NCI-H2029 (cell line): ENCODE data around the gene LGALS7B.
"Not testable (repeated sequence)": the region's sequence is repeated elsewhere in the genome, so short reads cannot be mapped to it uniquely, and the experiment has no call there.

Source experiments
- DNase-seq: peaks from one replicate; lab custom pipeline; 2025; lab: John Stamatoyannopoulos, UW

Gene LGALS7B

DNA sequence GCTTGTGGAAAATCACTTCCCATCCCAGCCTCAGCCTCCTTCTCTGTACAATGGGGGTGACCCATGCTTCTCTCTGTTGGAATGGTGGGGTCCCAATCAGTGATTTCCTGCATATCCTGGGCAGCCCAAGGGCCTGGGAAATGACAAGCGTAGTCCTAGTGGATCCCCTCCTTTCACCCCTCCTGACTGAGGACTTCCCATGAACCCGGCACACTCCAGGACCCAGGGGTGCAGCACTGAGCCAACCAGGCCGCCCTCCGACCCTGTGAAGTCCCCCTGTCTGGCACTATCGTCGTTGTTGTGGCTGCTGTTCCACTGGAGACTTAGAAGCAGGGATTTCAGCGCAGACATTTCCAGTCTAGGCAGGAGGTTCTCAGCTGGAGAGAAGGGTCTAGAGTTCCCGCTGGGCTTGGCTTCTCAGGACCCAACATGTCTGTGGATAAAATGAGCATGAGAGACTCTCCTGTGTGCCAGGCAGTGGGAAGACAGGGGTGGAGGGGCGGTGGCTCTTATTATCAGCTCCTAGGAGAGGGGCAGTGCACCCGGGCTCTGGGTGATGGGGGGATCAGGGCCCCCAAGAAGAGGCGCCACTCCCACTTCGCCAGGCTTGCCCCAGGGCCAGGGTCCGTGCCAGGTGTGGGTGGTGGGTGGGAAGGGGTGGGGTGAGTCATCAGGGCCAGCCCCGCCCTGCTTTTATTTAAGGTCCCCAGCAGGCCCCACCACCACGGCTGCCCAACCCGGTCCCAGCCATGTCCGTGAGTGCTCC is at the start of gene LGALS7B:
Gene LGALS7B, plus strand, starts transcription at position 723 of the 766 bp plus-strand sequence. Its CDS starts 27 bp downstream, at position 750.
- DNase-seq: no peak

DNA sequence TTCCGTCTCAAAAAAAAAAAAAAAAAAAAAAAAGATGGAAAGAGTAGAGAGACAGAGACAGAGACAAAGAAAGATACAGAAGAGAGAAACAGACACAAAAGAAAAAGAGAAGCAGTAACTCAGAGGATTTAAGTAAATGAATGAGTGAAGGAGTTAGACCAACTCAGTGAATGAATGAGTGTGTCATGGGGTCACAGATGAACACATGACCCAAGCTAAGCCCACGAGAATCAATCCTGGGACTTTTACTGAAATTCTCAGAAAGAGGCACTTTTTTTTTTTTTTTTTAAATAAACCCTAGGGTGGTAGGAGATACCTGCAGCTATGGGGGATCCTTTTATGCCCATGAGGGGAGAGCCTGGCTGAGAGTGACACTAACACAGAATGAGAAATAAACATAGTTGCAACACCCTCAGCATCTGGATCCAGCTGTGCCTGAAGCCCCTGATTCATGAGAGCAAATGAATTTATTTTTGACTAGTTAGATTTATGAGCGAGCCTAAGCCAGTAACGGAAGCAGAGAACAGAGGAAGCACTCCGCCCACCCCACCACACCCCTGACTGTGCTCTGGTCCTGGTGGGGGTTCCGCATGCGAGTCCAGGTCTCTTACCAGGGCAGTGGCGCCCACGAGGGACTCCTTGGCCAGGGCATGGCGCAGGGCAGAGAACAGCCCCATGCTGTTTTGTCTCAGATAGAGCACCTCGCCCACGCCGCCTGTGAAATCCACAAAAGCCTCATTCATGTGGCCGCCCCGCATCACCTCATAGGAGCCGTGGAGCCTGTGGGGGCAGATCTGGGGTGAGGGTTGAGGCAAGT is 49.4 kb upstream of the LGALS7B start:
- DNase-seq: no peak

DNA sequence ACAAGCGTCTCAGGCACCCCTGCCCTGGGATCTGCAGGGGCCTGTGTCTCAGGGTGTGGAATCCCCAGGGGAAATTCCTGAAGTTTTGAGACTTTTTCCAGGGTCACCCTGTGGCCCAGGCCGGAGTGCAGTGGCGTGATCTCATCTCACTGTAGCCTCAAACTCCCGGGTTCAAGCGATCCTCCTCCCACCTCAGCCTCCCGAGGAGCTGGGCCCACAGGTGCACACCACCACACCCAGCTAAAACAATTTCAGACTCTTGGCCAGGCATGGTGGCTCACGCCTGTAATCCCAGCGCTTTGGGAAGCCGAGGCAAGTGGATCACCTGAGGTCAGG is 48.8 kb upstream of the LGALS7B start:
- no peak for DNase-seq

GRCh38 chr19:38740932-38741331 is 48.1 kb upstream of the LGALS7B start:
- DNase-seq: no peak

- DNase-seq: no peak
These were observed 47.3 kb upstream of the LGALS7B start for GRCh38 chr19:38741670-38742069.

- no peak for DNase-seq
These were observed 46.7 kb upstream of the LGALS7B start for GRCh38 chr19:38742296-38742695.

- no peak for DNase-seq
These were observed 46.1 kb upstream of the LGALS7B start for GRCh38 chr19:38742906-38743305.

GRCh38 chr19:38743394-38744297 is 45.4 kb upstream of the LGALS7B start:
- no peak for DNase-seq

DNA sequence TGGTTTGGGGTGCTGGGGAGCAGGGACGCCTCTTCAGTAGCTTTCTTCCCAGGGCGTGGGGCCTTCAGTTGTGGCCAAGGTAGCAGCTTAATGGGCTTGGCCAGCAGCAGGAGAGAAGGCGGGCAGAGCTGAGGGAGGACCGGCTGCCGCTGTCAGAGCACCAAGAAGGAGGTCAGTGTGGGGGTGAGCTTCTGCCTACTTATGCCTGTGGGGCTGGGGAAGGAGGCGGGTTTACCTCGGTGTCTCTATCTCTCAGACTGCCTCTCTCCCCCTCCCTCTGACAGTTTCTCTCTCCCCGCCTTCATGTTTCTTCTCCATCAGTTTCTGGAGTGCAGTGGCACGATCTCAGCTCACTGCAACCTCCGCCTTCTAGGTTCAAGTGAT is 44.7 kb upstream of the LGALS7B start, which contains the start of gene CAPN12:
Gene CAPN12, minus strand, starts transcription at position 177 of the 384 bp plus-strand sequence. CDS start 309 bp downstream, outside the sequence.
- DNase-seq: no peak

- DNase-seq: no peak
These were observed 44.1 kb upstream of the LGALS7B start for GRCh38 chr19:38744874-38745273.

- DNase-seq: no peak
These were observed 43.7 kb upstream of the LGALS7B start for GRCh38 chr19:38745316-38745715.

GRCh38 chr19:38753783-38754182 is 35.2 kb upstream of the LGALS7B start:
- not testable (repeated sequence) for DNase-seq

- not testable (repeated sequence) for DNase-seq
These were observed 34.8 kb upstream of the LGALS7B start for GRCh38 chr19:38754196-38754595.

DNA sequence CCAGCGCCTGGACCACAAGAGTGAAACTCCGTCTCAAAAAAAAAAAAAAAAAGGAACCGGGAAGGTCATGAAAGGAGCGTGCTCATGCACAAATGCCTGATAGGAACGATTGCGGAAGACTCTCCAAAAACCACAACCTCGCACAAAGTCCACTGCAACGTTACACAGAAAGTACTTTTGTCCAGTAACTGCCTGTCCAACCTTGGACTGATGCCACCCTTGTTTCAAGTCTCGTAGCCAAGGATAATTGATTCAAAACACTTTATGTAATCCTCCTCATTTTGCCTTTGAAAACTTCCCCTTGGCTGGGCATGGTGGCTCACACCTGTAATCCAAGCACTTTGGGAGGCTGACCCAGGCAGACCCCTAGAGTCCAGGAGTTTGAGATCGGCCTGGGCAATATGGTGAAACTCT is 29.4 kb upstream of the LGALS7B start:
- no peak for DNase-seq

- not testable (repeated sequence) for DNase-seq
These were observed 28.0 kb upstream of the LGALS7B start for GRCh38 chr19:38760805-38761517.

GRCh38 chr19:38761884-38762389 is 27.1 kb upstream of the LGALS7B start:
- DNase-seq: not testable (repeated sequence)

DNA sequence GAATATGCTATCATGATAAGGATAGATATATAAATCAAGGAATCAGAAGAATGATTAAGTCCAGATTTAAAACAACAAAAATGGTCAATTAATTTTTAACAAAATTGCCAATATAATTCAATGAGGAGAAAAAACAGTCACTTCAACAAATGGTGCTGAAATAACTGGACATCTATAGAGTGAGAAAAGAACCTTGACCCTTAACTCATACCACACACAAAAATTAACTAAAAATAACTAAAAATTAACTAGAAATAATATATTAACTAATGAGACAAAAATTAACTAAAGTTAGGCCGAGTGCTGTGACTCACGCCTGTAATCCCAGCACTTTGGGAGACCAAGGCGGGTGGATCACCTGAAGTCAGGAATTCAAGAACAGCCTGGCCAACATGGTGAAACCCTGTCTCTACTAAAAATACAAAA is 25.2 kb upstream of the LGALS7B start:
- no peak for DNase-seq

DNA sequence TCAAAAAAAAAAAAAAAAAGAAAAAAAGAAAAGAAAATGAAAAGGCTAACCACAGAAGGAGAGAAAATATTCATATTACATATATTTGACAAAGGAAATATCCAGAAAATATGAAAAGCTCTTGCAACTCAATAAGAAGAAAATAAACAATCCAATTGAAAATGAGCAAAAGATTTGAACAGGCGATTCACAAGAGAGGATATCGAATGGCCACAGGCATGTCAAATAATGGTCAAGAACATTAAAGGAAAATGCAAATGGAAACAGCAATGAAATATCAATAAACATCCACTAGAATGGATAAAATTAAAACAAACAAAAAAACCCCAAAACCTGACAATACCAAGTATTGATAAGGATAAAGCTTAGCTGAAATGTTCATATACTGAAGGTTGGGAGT is 23.8 kb upstream of the LGALS7B start:
- DNase-seq: no peak

GRCh38 chr19:38766276-38767047 is 22.5 kb upstream of the LGALS7B start:
- DNase-seq: no peak

DNA sequence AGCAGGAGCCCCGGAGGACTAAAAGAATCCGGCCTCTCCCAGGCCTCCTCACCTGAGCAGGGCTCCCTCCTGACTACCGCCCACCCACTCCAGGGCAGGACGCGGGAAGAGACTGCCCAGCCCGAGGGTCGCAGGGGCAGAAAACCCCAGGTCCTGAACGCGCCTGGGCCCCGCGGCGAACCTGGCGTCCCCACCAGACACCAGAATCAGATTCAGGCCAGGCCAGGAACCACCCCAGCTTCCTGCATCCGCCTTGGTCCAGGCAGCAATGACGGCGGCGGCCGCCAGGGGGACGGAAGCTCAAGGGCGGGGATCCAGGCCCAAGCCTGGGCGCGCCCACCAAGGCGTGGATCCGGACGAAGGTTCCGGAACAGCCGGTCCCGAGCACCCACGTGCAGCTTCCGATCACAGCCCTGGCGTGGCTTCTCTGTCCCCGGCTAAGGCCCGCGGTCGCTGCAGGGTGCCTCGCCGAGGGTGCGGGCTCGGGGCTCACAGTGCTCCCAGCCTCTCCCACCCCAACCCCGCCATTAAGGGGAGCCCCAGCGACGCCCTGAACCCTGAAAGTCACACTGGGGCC is 19.3 kb upstream of the LGALS7B start:
- no peak for DNase-seq
